ENCODE measurements around the gene NCS1.

The NCS1 gene

GRCh38 chr9:130176760-130177159 is 4.6 kb downstream of the NCS1 start:
- no peak for DNase-seq (ENCODE audit: low read depth)

GRCh38 chr9:130177898-130178805 is 5.9 kb downstream of the NCS1 start:
- no peak for DNase-seq (ENCODE audit: low read depth)

- DNase-seq (ENCODE audit: low read depth): no peak
Measured at GRCh38 chr9:130179331-130179907, 7.2 kb downstream of the NCS1 start.

- no peak for DNase-seq (ENCODE audit: low read depth)
Measured at GRCh38 chr9:130180516-130180915, 8.3 kb downstream of the NCS1 start.

- DNase-seq (ENCODE audit: low read depth): no peak
Measured at GRCh38 chr9:130181678-130182380, 9.6 kb downstream of the NCS1 start.

GRCh38 chr9:130182381-130182909 is 10.2 kb downstream of the NCS1 start:
- DNase-seq (ENCODE audit: low read depth): no peak

- DNase-seq (ENCODE audit: low read depth): no peak
Measured at GRCh38 chr9:130183133-130183762, 11.0 kb downstream of the NCS1 start.

GRCh38 chr9:130185017-130185416 is 12.8 kb downstream of the NCS1 start:
- DNase-seq (ENCODE audit: low read depth): no peak

- no peak for DNase-seq (ENCODE audit: low read depth)
Measured at GRCh38 chr9:130185490-130186031, 13.4 kb downstream of the NCS1 start.

- DNase-seq (ENCODE audit: low read depth): no peak
Measured at GRCh38 chr9:130186051-130186450, 13.8 kb downstream of the NCS1 start.

GRCh38 chr9:130186839-130187522 is 14.8 kb downstream of the NCS1 start:
- DNase-seq (ENCODE audit: low read depth): no peak

GRCh38 chr9:130187523-130187846 is 15.3 kb downstream of the NCS1 start:
- no peak for DNase-seq (ENCODE audit: low read depth)

- DNase-seq (ENCODE audit: low read depth): no peak
Measured at GRCh38 chr9:130188860-130189481, 16.8 kb downstream of the NCS1 start.

GRCh38 chr9:130189840-130190239 is 17.6 kb downstream of the NCS1 start:
- no peak for DNase-seq (ENCODE audit: low read depth)

GRCh38 chr9:130191068-130191748 is 19.0 kb downstream of the NCS1 start:
- no peak for DNase-seq (ENCODE audit: low read depth)

- no peak for DNase-seq (ENCODE audit: low read depth)
Measured at GRCh38 chr9:130191749-130192120, 19.5 kb downstream of the NCS1 start.

- DNase-seq (ENCODE audit: low read depth): no peak
Measured at GRCh38 chr9:130192382-130192999, 20.3 kb downstream of the NCS1 start.

- DNase-seq (ENCODE audit: low read depth): no peak
Measured at GRCh38 chr9:130193103-130193502, 20.9 kb downstream of the NCS1 start.

GRCh38 chr9:130193531-130194377 is 21.6 kb downstream of the NCS1 start:
- no peak for DNase-seq (ENCODE audit: low read depth)
